HepG2 (cell line): ENCODE measurements around the gene CRYBA2. TPM values are rescaled to one million over a fixed set of nuclear protein-coding genes. Genes with fewer than 3 reads are reported as not detected.

Source experiments
- AGO1 ChIP-seq: fragments of 200-400 bp; formaldehyde crosslinking; IDR thresholded peaks from 2 replicates; pipeline ENCODE4 v1.6.1; 2017; ENCODE audit warnings: mild to moderate bottlenecking, low read depth, low read length, moderate library complexity; ENCODE audit not compliant: poor library complexity, severe bottlenecking
- BCL6 ChIP-seq: IDR thresholded peaks from 2 replicates; pipeline ENCODE4 v1.6.1; 2016; ENCODE audit warnings: missing genetic modification reagents, missing compliant biosample characterization
- CCAR2 ChIP-seq: fragments of 200-400 bp; formaldehyde crosslinking; optimal IDR thresholded peaks from 2 replicates; pipeline ENCODE3; 2018; ENCODE audit warnings: low read depth, mild to moderate bottlenecking, low read length, moderate library complexity
- ETV5 ChIP-seq: IDR thresholded peaks from 2 replicates; pipeline ENCODE4 v1.6.1; 2018; ENCODE audit warnings: missing biosample characterization, missing genetic modification reagents, inconsistent platforms, borderline replicate concordance
- HNRNPL ChIP-seq: fragments of 200-400 bp; formaldehyde crosslinking; IDR thresholded peaks from 2 replicates; pipeline ENCODE4 v1.6.1; 2017; ENCODE audit warnings: mild to moderate bottlenecking, low read depth, low read length
- MAFF ChIP-seq: IDR thresholded peaks from 2 replicates; pipeline ENCODE4 v1.6.1; 2011; ENCODE audit warnings: low read depth, low read length, improper control_type of control experiment
- MXD4 ChIP-seq: IDR thresholded peaks from 2 replicates; pipeline ENCODE4 v1.6.1; 2016; ENCODE audit warnings: mild to moderate bottlenecking, missing biosample characterization, missing genetic modification reagents
- MYNN ChIP-seq: sonication (generic); formaldehyde crosslinking; IDR thresholded peaks from 2 replicates; pipeline ENCODE4 v1.4.0; 2020; ENCODE audit warnings: mild to moderate bottlenecking, low read depth, missing genetic modification reagents
- PRDM10 ChIP-seq: sonication (generic); formaldehyde crosslinking; IDR thresholded peaks from 2 replicates; pipeline ENCODE4 v1.4.0; 2020; ENCODE audit warnings: low read depth, missing genetic modification reagents
- RBM22 ChIP-seq: fragments of 200-400 bp; formaldehyde crosslinking; optimal IDR thresholded peaks from 2 replicates; pipeline ENCODE3; 2017; ENCODE audit warnings: mild to moderate bottlenecking, low read length, moderate library complexity
- REL ChIP-seq: sonication (generic); formaldehyde crosslinking; conservative IDR thresholded peaks from 2 replicates; pipeline ENCODE4 v1.8.0; 2022; ENCODE audit warnings: mild to moderate bottlenecking, missing genetic modification reagents, moderate library complexity
- RNF2 ChIP-seq: fragments of 450-650 bp; conservative IDR thresholded peaks from 2 replicates; pipeline ENCODE4 v1.6.1; 2016; ENCODE audit warnings: low read depth
- SOX5 ChIP-seq: IDR thresholded peaks from 2 replicates; pipeline ENCODE4 v1.6.1; 2016; ENCODE audit warnings: borderline replicate concordance
- SP1 ChIP-seq, 2 experiments: fragments of 450-650 bp in 1 of 2; sonication (generic) in 1 of 2; formaldehyde crosslinking in 1 of 2; IDR thresholded peaks; 2 replicates each; pipeline versions ENCODE4 v1.4.0 to v1.6.1; 2016 to 2020; ENCODE audit warnings: missing genetic modification reagents in 1 of 2
- TOE1 ChIP-seq: sonication (generic); formaldehyde crosslinking; IDR thresholded peaks from 2 replicates; pipeline ENCODE4 v1.4.0; 2020; ENCODE audit warnings: mild to moderate bottlenecking, missing genetic modification reagents
- ZBTB25 ChIP-seq: IDR thresholded peaks from 2 replicates; pipeline ENCODE4 v1.6.1; 2018; ENCODE audit warnings: missing genetic modification reagents
- ZBTB33 ChIP-seq: sonication (generic); formaldehyde crosslinking; IDR thresholded peaks from 2 replicates; pipeline ENCODE4 v1.4.0; 2020; ENCODE audit warnings: missing genetic modification reagents
- ZFP36L1 ChIP-seq: sonication (generic); formaldehyde crosslinking; IDR thresholded peaks from 2 replicates; pipeline ENCODE4 v1.8.0; 2022; ENCODE audit warnings: mild to moderate bottlenecking, missing genetic modification reagents, moderate library complexity
- ZKSCAN5 ChIP-seq: sonication (generic); formaldehyde crosslinking; IDR thresholded peaks from 2 replicates; pipeline ENCODE4 v1.5.1; 2020; ENCODE audit warnings: mild to moderate bottlenecking, missing genetic modification reagents
- ZNF274 ChIP-seq: sonication (generic); formaldehyde crosslinking; IDR thresholded peaks from 2 replicates; pipeline ENCODE4 v1.5.1; 2020; ENCODE audit warnings: mild to moderate bottlenecking, missing genetic modification reagents
- polyA plus RNA-seq, 8 experiments: library from polyadenylated mRNA; depleted of rRNA in 3 of 8; stranded (reverse) in 7 of 8; unstranded in 1 of 8; fragments of >200 nt; fragmentation: Illumina TruSeq in 4 of 8; extraction: Trizol in 4 of 8; gene quantifications; 2 replicates each; pipeline versions ENCODE4 v1.2.1 to v1.2.3, GENCODE V29; 2011 to 2016; ENCODE audit warnings: low read depth in 4 of 8, missing spikeins in 1 of 8, mixed read lengths in 1 of 8; ENCODE audit not compliant: insufficient read depth in 1 of 8
- total RNA-seq, 5 experiments: library from RNA; depleted of rRNA; stranded (reverse); fragments of >200 nt; fragmentation: Illumina TruSeq; extraction: Trizol; gene quantifications; 2 replicates each; pipeline ENCODE4 v1.2.3, GENCODE V29; 2016; ENCODE audit warnings: low read depth in 1 of 5
- TF ChIP-seq, protein P1 (sequence below): sonication (generic); formaldehyde crosslinking; IDR thresholded peaks from 2 replicates; pipeline ENCODE4 v1.4.0; 2020; ENCODE audit warnings: mild to moderate bottlenecking, missing genetic modification reagents
- TF ChIP-seq, protein P2 (sequence below): sonication (generic); formaldehyde crosslinking; IDR thresholded peaks from 2 replicates; pipeline ENCODE4 v1.5.0; 2020; ENCODE audit warnings: missing genetic modification reagents

CRYBA2 gene
- total and polyA plus RNA-seq, 2 of the 13 experiments (the other 11 are each of a cell fraction or from before 2014, with no cell fraction given) = not detected

- no peak for TF ChIP-seq PRDM10
- no peak for TF ChIP-seq MXD4 (CRISPR knock-in tag)
- TF ChIP-seq REL (CRISPR knock-in tag) = no peak
- TF ChIP-seq ZKSCAN5 (CRISPR knock-in tag) = peak; percentile 43; the same call in 1 of the 2 replicates
- no peak for TF ChIP-seq SP1 (IDR thresholded peaks at IDR 0.05)
- peak; percentile 81 for TF ChIP-seq SP1 (CRISPR knock-in tag; IDR thresholded peaks at IDR 0.05)
- no peak for TF ChIP-seq ZFP36L1 (CRISPR knock-in tag)
- TF ChIP-seq AGO1 = no peak
- no peak for TF ChIP-seq RBM22
- TF ChIP-seq SOX5 (CRISPR knock-in tag) = peak; percentile 29; the same call in 1 of the 2 replicates
- TF ChIP-seq RNF2 = no peak
- TF ChIP-seq CCAR2 = no peak
- TF ChIP-seq ZNF274 = peak; percentile 62; the same call in 1 of the 2 replicates
- TF ChIP-seq MYNN (CRISPR knock-in tag) = no peak
- no peak for TF ChIP-seq BCL6
- no peak for TF ChIP-seq HNRNPL
- TF ChIP-seq, protein P1, sequence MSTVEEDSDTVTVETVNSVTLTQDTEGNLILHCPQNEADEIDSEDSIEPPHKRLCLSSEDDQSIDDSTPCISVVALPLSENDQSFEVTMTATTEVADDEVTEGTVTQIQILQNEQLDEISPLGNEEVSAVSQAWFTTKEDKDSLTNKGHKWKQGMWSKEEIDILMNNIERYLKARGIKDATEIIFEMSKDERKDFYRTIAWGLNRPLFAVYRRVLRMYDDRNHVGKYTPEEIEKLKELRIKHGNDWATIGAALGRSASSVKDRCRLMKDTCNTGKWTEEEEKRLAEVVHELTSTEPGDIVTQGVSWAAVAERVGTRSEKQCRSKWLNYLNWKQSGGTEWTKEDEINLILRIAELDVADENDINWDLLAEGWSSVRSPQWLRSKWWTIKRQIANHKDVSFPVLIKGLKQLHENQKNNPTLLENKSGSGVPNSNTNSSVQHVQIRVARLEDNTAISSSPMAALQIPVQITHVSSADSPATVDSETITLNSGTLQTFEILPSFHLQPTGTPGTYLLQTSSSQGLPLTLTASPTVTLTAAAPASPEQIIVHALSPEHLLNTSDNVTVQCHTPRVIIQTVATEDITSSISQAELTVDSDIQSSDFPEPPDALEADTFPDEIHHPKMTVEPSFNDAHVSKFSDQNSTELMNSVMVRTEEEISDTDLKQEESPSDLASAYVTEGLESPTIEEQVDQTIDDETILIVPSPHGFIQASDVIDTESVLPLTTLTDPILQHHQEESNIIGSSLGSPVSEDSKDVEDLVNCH = no peak
- no peak for TF ChIP-seq ZBTB33
- TF ChIP-seq, protein P2, sequence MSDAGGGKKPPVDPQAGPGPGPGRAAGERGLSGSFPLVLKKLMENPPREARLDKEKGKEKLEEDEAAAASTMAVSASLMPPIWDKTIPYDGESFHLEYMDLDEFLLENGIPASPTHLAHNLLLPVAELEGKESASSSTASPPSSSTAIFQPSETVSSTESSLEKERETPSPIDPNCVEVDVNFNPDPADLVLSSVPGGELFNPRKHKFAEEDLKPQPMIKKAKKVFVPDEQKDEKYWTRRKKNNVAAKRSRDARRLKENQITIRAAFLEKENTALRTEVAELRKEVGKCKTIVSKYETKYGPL (CRISPR knock-in tag) = no peak
- no peak for TF ChIP-seq MAFF
- TF ChIP-seq TOE1 (CRISPR knock-in tag) = no peak
- no peak; the same call in 1 of the 2 replicates for TF ChIP-seq ETV5 (CRISPR knock-in tag)
- TF ChIP-seq ZBTB25 (CRISPR knock-in tag) = no peak
Observed at GRCh38 chr2:219029829-219030165, 36.6 kb upstream of the CRYBA2 start (continued).
